ENCODE data around the gene CAMK2A.

DNA sequence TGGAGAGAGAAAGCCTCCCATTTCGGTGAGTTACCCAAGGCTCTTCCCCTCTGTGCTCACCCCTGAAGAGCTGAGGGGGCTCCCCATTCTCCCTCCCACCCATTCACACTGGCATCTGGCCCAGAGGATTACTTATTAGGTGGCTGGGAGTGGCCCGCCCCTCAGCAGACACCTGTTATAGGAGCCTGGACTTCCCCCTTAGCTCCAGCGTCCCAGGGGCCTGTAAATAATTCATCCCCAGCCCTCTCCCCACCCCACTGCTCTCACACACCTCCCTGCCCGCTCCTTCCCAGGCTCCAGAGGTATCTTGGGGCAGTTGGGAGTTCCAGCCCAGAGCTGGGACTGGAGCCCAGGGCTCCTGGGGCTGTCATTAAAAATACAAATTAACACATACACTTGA is 111.3 kb downstream of the CAMK2A start:
- TF ChIP-seq, protein P1, sequence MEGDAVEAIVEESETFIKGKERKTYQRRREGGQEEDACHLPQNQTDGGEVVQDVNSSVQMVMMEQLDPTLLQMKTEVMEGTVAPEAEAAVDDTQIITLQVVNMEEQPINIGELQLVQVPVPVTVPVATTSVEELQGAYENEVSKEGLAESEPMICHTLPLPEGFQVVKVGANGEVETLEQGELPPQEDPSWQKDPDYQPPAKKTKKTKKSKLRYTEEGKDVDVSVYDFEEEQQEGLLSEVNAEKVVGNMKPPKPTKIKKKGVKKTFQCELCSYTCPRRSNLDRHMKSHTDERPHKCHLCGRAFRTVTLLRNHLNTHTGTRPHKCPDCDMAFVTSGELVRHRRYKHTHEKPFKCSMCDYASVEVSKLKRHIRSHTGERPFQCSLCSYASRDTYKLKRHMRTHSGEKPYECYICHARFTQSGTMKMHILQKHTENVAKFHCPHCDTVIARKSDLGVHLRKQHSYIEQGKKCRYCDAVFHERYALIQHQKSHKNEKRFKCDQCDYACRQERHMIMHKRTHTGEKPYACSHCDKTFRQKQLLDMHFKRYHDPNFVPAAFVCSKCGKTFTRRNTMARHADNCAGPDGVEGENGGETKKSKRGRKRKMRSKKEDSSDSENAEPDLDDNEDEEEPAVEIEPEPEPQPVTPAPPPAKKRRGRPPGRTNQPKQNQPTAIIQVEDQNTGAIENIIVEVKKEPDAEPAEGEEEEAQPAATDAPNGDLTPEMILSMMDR (IDR thresholded peaks at IDR 0.05; ENCODE audit: insufficient read depth, low read depth, low read length), result no peak
- no peak for TF ChIP-seq EZH2 (IDR thresholded peaks at IDR 0.05; ENCODE audit: insufficient read depth, low read length)
